ENCODE results near the gene COL11A2. TPM values are rescaled to one million over a fixed set of nuclear protein-coding genes. Genes with fewer than 3 reads are reported as not detected.

COL11A2 gene
- total RNA-seq, 1 experiment from 2014 or later: 3.7 TPM

DNA sequence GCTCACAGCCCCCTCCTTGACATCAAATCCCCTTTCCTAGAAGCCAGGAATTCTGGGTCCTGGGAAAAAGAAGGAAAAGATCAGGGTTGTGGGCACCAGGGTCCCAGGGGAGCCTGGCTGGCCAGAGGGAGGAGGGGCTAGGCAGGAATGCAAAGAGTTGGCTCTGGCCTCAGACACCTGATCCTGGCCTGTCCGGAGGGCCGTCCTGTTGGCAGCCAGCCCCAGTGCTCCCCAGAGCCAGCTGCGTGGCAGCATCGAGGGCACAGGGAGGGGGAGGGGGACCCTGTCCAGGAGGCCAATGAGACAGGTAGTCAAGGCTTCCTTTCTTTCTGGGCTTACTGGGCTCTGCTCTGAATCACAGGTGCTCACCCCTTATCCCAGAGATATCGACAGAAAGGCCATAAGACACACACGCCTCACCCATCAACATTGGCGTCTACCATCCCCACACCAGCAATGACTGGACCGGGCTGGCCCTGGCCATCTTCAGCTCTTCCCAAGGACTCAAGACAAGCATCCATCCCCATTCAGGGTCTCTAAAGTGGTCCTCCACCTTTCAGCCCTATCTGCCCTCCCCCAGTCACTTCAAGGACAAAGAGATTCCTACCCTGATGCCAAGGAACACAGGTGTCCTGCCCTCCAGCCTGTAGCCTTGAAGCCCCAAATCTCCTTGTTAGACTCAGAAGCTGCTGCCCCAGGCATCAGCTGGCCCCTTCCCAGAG lies 723 bp downstream of the COL11A2 start:
- peaks cover 11% of the 10 kb centered on the region for H3K4me1 Mint-ChIP-seq
- DNase-seq (ENCODE audit: low spot score) (peak; percentile 32), ATAC-seq (peak; percentile 6; the same call in 1 of the 2 replicates)
- no peaks in the 10 kb centered on the region for H3K9me3 Mint-ChIP-seq
- ChIA-PET CTCF (interaction anchor here (0.7 to 1.5 kb wide), 11 partner anchors 14 to 988 kb away, joined by 3 to 6 read pairs (median 3); partner anchors contain the start of gene HLA-DOA), POLR2A (interaction anchor here (0.8 kb wide), 1 partner anchor 80 kb away, joined by 3 read pairs; the partner anchor contains the start of genes RPS18 and VPS52)
- H3K27ac Mint-ChIP-seq: no peak overlapping the region
- peaks cover 28% of the 10 kb centered on the region for H3K27me3 Mint-ChIP-seq (ENCODE audit: low read depth)
- no peak for TF ChIP-seq TCF7 (CRISPR knock-in tag; IDR thresholded peaks at IDR 0.05; ENCODE audit: low read depth)
- TF ChIP-seq ESRRA (CRISPR knock-in tag; IDR thresholded peaks at IDR 0.05; ENCODE audit: borderline replicate concordance): no peak
- TF ChIP-seq ZNF263 (CRISPR knock-in tag; IDR thresholded peaks at IDR 0.05; ENCODE audit: low read depth): 0 out of 2 replicates have a peak, but pooled peaks have one; percentile 27
- no peak for TF ChIP-seq ATF1 (CRISPR knock-in tag; IDR thresholded peaks at IDR 0.05)
- no peak for TF ChIP-seq AR (CRISPR knock-in tag; IDR thresholded peaks at IDR 0.05)
- H3K4me3 Mint-ChIP-seq: peak overlapping the region; percentile 57
- peaks cover 17% of the 10 kb centered on the region for H3K36me3 Mint-ChIP-seq

- H3K4me3 Mint-ChIP-seq: no peak overlapping the region
- no peak for TF ChIP-seq KAT7 (CRISPR knock-in tag; IDR thresholded peaks at IDR 0.05; ENCODE audit: borderline replicate concordance)
- DNase-seq (ENCODE audit: low spot score) (no peak), ATAC-seq (no peak)
- peaks cover 11% of the 10 kb centered on the region for H3K4me1 Mint-ChIP-seq
- no peak overlapping the region for H3K27ac Mint-ChIP-seq
- H3K36me3 Mint-ChIP-seq: peaks cover 11% of the 10 kb centered on the region
- H3K27me3 Mint-ChIP-seq (ENCODE audit: low read depth): peaks cover 30% of the 10 kb centered on the region
- CTCF ChIA-PET: interaction anchor here (0.6 to 2.0 kb wide), 5 partner anchors 9 to 206 kb away, joined by 3 to 7 read pairs (median 4); no protein-coding TSS in a partner anchor
- POLR2A ChIA-PET: no interaction called here
- H3K9me3 Mint-ChIP-seq: no peaks in the 10 kb centered on the region
Observed at GRCh38 chr6:33190504-33191107, 1.7 kb downstream of the COL11A2 start.

DNA sequence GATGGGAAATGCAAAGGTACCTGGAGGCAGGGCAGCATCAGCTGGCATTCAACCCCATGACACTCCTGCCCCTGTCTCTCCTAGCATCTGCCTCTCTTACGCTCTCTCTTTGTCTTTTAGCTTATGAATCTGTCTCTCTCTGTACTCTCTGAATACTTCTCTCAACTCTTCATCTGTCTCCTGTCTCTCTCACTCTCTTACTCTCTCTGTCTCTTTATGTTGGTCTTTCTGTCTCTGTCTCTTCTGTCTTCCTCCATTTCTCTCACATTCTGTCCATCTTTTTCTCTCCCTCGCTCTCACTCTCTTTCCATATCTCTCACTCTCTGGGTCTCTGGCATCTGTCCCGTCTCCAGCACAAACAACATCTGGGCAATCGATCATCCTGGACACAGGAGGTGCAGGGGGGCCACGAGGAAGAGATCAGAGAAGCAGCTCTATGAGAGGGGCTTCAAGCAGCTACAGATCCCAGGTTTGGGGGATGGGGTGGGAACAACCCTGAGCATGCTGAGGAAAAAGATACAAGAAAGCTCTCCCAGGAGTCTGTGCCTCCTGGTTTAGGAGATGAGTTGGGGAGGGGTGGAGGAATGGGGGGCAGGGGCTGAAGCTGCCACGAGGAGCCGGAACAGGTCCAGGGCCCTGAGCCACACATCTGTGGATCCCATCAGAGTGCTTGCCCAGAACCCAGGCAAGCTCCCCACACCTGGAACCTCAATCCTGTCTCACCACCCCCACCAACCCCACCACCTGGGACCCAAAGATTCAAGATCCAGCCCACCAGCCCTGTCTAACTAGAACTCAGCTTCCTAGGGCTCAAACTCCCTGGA lies 2.4 kb downstream of the COL11A2 start:
- Mint-ChIP-seq H3K27me3 (ENCODE audit: low read depth) (peaks cover 31% of the 10 kb centered on the region), H3K9me3 (no peaks in the 10 kb centered on the region), H3K36me3 (peaks cover 4% of the 10 kb centered on the region; the same call in 1 of the 2 replicates), H3K4me3 (no peak overlapping the region), H3K4me1 (peaks cover 13% of the 10 kb centered on the region), H3K27ac (no peak overlapping the region)
- ChIA-PET CTCF (interaction anchor here (0.6 to 2.0 kb wide), 6 partner anchors 10 to 205 kb away, joined by 3 to 7 read pairs (median 4); no protein-coding TSS in a partner anchor), POLR2A (no interaction called here)
- DNase-seq (ENCODE audit: low spot score): no peak
- ATAC-seq: no peak
- TF ChIP-seq ZNF121 (CRISPR knock-in tag; IDR thresholded peaks at IDR 0.05) (no peak), GTF2I (CRISPR knock-in tag; conservative IDR thresholded peaks at IDR 0.05) (no peak), ATF2 (CRISPR knock-in tag; IDR thresholded peaks at IDR 0.05; ENCODE audit: borderline replicate concordance, low read depth) (no peak)
- TF ChIP-seq, protein P1, sequence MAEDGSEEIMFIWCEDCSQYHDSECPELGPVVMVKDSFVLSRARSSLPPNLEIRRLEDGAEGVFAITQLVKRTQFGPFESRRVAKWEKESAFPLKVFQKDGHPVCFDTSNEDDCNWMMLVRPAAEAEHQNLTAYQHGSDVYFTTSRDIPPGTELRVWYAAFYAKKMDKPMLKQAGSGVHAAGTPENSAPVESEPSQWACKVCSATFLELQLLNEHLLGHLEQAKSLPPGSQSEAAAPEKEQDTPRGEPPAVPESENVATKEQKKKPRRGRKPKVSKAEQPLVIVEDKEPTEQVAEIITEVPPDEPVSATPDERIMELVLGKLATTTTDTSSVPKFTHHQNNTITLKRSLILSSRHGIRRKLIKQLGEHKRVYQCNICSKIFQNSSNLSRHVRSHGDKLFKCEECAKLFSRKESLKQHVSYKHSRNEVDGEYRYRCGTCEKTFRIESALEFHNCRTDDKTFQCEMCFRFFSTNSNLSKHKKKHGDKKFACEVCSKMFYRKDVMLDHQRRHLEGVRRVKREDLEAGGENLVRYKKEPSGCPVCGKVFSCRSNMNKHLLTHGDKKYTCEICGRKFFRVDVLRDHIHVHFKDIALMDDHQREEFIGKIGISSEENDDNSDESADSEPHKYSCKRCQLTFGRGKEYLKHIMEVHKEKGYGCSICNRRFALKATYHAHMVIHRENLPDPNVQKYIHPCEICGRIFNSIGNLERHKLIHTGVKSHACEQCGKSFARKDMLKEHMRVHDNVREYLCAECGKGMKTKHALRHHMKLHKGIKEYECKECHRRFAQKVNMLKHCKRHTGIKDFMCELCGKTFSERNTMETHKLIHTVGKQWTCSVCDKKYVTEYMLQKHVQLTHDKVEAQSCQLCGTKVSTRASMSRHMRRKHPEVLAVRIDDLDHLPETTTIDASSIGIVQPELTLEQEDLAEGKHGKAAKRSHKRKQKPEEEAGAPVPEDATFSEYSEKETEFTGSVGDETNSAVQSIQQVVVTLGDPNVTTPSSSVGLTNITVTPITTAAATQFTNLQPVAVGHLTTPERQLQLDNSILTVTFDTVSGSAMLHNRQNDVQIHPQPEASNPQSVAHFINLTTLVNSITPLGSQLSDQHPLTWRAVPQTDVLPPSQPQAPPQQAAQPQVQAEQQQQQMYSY (CRISPR knock-in tag; IDR thresholded peaks at IDR 0.05): no peak
- TF ChIP-seq, protein P2, sequence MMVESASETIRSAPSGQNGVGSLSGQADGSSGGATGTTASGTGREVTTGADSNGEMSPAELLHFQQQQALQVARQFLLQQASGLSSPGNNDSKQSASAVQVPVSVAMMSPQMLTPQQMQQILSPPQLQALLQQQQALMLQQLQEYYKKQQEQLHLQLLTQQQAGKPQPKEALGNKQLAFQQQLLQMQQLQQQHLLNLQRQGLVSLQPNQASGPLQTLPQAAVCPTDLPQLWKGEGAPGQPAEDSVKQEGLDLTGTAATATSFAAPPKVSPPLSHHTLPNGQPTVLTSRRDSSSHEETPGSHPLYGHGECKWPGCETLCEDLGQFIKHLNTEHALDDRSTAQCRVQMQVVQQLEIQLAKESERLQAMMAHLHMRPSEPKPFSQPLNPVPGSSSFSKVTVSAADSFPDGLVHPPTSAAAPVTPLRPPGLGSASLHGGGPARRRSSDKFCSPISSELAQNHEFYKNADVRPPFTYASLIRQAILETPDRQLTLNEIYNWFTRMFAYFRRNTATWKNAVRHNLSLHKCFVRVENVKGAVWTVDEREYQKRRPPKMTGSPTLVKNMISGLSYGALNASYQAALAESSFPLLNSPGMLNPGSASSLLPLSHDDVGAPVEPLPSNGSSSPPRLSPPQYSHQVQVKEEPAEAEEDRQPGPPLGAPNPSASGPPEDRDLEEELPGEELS (CRISPR knock-in tag; IDR thresholded peaks at IDR 0.05): no peak
- TF ChIP-seq, protein P3, sequence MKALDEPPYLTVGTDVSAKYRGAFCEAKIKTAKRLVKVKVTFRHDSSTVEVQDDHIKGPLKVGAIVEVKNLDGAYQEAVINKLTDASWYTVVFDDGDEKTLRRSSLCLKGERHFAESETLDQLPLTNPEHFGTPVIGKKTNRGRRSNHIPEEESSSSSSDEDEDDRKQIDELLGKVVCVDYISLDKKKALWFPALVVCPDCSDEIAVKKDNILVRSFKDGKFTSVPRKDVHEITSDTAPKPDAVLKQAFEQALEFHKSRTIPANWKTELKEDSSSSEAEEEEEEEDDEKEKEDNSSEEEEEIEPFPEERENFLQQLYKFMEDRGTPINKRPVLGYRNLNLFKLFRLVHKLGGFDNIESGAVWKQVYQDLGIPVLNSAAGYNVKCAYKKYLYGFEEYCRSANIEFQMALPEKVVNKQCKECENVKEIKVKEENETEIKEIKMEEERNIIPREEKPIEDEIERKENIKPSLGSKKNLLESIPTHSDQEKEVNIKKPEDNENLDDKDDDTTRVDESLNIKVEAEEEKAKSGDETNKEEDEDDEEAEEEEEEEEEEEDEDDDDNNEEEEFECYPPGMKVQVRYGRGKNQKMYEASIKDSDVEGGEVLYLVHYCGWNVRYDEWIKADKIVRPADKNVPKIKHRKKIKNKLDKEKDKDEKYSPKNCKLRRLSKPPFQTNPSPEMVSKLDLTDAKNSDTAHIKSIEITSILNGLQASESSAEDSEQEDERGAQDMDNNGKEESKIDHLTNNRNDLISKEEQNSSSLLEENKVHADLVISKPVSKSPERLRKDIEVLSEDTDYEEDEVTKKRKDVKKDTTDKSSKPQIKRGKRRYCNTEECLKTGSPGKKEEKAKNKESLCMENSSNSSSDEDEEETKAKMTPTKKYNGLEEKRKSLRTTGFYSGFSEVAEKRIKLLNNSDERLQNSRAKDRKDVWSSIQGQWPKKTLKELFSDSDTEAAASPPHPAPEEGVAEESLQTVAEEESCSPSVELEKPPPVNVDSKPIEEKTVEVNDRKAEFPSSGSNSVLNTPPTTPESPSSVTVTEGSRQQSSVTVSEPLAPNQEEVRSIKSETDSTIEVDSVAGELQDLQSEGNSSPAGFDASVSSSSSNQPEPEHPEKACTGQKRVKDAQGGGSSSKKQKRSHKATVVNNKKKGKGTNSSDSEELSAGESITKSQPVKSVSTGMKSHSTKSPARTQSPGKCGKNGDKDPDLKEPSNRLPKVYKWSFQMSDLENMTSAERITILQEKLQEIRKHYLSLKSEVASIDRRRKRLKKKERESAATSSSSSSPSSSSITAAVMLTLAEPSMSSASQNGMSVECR (CRISPR knock-in tag; IDR thresholded peaks at IDR 0.05; ENCODE audit: borderline replicate concordance): no peak
